Regular cardiac myocyte (primary cell): ENCODE measurements around the gene GUCY1B1. TPM values are rescaled to one million over a fixed set of nuclear protein-coding genes. Genes with fewer than 3 reads are reported as not detected.

Experiments
- total RNA-seq: library from RNA; depleted of rRNA; stranded (reverse); fragments of >200 nt; gene quantifications from 2 replicates; pipeline ENCODE4 v1.2.3, GENCODE V29; 2014

The GUCY1B1 gene
- total RNA-seq: 1.7 and 3.1 TPM in 2 replicates

GRCh38 chr4:155758481-155759371 lies at the start of gene GUCY1B1:
Gene GUCY1B1 (plus strand): TSS chr4:155759021. CDS start chr4:155759141, 120 bp downstream.

Other genes starting within 250 kb of the GUCY1B1 start
- gene GUCY1A1, start 92.2 kb upstream of the GUCY1B1 start, total RNA-seq: 0.19 and 0.28 TPM in 2 replicates
- gene ASIC5, start 107.3 kb downstream of the GUCY1B1 start, total RNA-seq: not detected in 2 replicates
- gene TDO2, start 144.7 kb downstream of the GUCY1B1 start, total RNA-seq: under 0.01 and 0.28 TPM in 2 replicates
- 5.9 and 33.0 TPM in 2 replicates for gene CTSO, start 194.8 kb downstream of the GUCY1B1 start, total RNA-seq